Activated CD4-positive, alpha-beta T cell treated with anti-CD3 and anti-CD28 coated beads, Interleukin-2, amount 50 U/mL, for 1 hour (primary cell): ENCODE results near the gene OR51B4.
"Not testable (repeated sequence)": the region's sequence is repeated elsewhere in the genome, so short reads cannot be mapped to it uniquely, and the experiment has no call there.

ENCODE experiments used
- DNase-seq: peaks from one replicate; pipeline ENCODE4 v3.0.0-alpha.2; 2020

Gene OR51B4, protein sequence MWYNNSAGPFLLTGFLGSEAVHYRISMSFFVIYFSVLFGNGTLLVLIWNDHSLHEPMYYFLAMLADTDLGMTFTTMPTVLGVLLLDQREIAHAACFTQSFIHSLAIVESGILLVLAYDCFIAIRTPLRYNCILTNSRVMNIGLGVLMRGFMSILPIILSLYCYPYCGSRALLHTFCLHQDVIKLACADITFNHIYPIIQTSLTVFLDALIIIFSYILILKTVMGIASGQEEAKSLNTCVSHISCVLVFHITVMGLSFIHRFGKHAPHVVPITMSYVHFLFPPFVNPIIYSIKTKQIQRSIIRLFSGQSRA

DNA sequence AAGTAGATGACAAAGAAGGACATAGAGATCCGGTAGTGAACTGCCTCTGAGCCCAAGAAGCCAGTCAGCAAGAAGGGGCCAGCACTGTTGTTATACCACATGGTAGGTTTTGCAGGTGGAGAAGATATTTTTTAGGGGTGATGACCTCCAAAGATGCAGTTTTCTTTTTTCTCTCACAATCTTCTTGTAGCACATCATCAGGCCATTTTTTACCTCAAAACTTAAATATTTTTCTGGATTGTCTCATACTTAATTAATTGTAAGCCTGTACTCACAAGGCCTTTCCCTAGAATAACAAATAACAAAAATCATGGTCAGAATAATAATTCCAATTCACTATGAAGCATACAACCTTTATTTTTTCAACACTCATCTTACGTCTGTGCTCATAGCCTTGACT lies at the start of gene OR51B4:
Gene OR51B4 (minus strand): TSS at position 101 of the 400 bp plus-strand sequence. CDS start 0 bp downstream, at position 101.
- DNase-seq, result no peak

DNA sequence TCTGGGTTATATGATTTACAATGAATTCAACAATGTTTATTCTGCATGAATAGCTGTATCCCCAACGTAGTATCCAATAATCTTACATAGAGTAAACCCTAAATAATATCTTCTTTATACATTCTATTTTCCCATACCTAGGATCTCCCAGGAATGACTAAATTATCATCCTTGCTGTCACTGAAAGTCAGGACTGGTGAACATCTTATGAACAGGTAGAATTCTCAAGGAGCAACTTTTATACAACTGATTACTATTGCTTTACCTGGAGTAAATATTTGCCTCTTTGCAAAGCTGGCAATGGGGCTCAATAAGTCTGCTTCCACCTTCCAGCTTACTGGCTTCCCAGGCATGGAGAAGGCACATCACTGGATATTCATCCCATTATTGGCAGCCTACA lies 49.5 kb upstream of the OR51B4 start, which contains the start of gene OR51B6:
Gene OR51B6 (plus strand): TSS at position 301 of the 400 bp plus-strand sequence. CDS start 0 bp downstream, at position 301.
- DNase-seq, result no peak

DNA sequence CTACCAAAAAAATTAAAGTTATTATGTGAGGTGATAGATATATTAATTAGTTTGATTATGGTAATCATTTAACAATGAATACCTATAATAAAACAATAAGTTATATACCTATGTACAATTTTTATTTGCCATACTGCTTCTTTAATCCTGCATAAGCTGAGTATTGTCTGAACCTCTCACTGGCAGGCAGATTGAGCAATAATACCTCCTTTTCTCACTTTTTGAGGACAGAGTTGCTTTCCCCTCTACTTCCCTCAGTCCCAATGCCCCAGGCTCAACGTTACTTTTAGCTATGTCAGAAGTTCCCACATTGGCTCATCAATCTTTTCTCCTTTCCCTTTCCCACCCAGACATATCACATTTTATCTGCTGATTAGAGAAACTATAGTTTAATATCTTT lies 47.8 kb upstream of the OR51B4 start:
- DNase-seq, result no peak

DNA sequence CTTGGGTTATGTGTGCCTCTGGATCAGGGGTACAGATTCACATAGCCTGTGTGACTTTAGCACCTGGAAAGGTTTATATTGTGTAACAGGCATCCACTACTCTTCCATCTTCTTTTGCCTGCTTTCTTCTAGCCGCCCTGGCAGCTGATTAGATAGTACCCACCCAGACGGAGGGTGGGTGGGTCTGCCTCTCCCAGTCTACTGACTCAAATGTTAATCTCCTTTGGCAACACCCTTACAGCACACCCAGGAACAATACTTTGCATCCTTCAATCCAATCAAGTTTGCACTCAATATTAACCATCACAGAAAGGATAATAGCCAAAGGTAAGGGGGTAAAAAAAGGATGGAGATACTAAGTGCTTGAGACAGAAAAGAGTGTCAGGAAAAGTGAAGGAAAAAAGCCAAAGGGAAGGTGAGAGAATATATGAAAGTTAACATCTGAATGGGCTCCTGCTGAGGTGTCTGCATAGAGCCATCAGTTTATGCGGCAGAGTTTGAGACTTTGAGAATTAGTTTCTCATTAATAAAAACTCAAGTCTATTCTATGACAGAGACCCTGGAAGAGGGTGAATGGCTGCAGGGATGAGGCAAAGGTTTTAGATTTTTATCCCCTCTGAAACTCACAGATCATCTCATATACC lies 46.9 kb upstream of the OR51B4 start:
- DNase-seq, result no peak

DNA sequence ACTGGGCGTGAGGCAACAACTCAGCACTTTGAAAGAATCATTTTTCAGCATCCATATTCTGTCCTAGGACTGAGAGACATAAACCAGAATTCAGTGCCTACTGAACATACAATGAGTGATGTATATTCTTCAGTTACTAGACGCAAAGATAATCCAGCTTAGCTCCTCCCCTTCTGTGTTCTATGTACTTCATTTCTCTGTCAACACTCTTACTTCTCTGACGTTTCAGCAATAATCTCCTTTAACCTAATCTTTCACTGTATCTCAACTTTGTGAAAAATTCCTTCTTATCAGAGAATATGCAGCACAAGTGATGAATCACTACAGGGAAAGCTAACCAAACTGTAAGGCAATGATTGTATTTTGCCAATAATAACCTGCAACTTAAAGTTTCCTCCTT lies 44.1 kb upstream of the OR51B4 start:
- DNase-seq, result no peak

DNA sequence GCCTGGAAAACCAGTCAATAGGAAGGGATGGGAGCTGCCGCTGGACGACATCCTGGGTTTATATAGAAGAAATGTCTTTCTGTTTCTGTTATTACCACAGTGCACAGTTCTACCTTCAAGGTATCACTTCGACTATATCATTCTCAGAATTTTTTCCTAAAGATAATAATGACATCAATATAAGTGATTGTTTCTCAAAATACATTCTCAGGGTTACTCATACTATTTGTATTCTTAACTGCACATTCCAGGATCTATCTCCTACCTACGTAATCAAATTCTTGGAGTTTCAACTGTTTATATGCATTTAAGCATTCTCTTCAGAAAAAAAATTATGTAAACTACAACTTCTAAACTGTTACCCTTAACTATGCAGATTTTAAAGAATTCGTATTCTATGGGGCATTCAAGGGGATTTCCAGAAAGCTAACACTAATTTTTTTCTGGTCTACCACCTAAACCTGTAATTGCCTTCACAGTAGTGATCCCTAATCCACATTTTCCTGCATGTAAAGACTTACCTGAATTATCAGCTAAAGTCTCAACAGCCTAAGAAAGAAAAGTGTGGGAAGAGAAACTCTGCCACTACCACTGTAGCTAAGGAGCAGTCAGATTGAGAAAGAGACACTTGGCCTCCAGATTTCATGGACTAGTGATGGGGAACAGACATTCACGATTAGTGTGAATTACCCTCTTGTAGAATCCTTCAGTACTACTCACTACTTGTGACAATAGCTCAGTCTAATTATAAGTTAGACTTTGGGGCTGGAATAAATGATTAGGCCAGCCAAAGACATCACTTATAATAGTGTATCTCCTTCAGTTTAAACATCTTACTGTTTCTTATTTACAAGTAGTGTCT lies 42.0 kb upstream of the OR51B4 start, which contains the start of gene OR51B5:
Gene OR51B5 (minus strand): TSS at position 51 of the 862 bp plus-strand sequence. CDS start 0 bp downstream, at position 51.
- DNase-seq, result no peak

DNA sequence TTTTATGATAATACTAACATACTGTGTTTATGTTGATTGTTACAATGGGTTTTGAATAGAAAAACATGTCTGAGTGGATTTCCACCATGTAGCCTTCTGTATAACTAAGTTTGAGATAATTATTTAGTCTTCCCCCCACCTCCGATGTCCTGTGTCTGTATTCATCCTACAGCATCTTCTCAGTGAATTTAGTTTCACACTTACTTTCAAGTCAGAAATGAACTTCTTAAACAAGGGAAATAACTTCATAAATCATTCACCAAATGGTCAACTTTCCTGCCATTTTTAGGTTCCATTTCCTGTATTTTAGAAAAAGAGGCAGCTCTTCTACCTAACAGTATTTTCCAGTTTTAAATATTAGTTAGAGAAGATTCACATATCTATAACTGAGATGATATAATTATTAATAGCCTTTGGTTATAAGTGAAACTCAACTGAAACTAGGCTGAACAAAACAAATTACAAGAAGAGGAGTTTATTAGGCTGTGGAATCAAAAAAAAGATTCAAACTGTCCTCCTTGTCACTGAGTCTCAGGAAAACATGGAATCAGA lies 38.1 kb upstream of the OR51B4 start:
- no peak for DNase-seq

DNA sequence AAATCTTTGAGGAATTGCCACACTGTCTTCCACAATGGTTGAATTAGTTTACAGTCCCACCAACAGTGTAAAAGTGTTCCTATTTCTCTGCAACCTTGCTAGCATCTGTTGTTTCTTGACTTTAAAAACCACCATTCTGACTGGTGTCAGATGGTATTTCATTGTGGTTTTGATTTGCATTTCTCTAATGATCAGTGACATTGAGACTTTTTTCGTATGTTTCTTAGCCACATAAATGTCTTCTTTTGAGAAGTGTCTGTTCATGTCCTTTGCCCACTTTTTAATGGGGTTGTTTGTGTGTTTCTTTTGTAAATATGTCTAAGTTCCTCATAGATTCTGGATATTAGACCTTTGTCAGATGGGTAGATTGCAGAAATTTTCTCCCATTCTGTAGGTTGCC lies 35.5 kb upstream of the OR51B4 start:
- not testable (repeated sequence) for DNase-seq

DNA sequence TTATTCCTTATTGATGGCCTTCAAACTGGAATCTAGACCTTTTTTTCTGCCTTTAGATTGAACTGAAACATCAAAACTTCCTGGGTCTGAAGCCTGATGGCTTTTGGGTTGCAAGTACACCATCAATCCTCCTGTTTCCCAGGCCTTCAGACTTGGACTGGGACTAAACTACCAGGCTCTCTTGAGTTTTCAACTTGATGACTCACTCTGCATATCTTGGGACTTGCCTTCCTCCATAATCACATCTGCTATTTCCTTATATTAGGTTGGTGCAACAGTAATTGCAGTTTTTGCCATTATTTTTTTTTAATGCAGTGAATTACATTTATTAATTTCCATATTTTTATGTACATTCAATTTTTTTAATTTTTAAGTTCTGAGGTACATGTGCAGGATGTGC lies 34.6 kb upstream of the OR51B4 start:
- DNase-seq, result no peak

DNA sequence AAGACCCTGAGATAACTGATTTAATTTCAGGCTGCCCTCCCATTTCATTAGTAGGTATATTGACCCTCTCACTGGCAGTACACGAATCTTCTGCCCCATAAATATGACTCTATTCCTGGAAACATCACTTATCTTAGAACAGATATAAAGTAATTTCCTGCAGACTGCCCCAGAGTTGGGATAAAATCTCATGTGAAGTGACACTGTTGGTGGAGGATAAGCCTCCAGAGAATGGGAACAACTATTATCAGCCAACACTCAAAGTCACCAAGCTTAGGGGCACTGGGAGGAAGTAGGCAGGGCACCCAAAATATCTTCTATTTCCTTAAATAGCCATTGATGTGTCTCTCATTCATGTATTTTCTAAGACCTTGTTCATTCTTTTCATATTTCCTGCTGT lies 33.4 kb upstream of the OR51B4 start:
- no peak for DNase-seq

DNA sequence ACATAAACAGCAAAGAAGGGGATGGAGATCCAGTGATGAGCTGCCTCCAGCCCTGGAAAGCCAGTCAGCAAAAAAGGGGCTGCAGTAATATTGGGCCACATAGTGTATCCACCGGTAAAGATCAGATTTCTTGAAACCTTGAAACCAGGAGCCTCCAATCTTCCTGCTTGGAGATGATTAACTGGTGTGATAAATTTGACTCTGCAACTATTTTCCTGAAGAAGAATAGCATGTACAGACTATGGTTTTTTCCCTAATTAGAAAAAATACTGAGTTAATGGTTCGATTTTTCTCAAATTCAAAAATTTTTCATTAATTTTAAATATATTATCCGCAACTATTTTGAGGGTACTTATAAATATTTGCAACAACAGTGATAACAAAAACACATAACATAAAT lies 22.5 kb upstream of the OR51B4 start, which contains the start of gene OR51B2:
Gene OR51B2 (minus strand): TSS at position 101 of the 400 bp plus-strand sequence. CDS start 0 bp downstream, at position 101.
- no peak for DNase-seq

DNA sequence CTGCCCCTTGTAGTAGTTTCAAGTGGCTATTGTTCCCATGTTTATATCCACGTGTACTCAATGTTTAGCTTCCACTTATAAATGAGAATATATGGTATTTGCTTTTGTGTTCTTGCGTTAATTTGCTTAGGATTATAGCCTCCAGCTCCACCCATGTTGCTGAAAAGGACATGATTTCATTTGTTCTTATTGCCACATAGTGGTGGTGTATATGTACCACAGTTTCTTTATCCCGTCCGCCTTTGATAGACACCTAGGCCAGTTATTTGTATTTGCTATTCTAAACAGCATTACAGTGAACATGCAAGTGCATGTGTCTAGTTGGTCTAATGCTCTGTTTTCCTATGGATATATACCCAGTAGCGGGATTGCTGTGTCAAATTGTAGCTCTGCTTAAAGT lies 15.5 kb upstream of the OR51B4 start:
- no peak for DNase-seq

DNA sequence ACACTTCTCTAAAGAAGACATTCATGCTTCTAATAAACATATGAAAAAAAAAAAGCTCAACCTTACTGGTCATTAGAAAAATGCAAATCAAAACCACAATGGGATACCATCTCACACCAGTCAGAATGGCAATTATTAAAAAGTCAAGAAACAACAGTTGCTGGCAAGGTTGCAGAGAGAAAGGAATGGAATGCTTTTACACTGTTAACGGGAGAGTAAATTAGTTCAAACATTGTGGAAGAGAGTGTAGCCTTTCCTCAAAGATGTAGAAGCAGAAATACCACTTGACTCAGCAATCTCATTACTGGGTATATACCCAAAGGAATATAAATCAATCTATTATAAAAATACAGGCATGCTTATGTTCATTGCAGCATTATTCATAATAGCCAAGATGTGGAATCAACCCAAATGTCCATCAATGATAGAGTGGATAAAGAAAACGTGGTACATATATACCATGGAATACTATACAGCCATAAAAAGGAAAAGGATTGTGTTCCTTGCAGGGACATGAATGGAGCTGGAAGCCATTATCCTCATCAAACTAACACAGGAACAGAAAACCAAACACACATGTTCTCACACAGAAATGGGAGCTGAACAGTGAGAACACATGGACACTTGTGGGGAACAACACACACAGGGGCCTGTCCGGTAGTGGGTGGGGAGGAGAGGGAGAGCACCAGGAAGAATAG lies 11.7 kb upstream of the OR51B4 start:
- DNase-seq, result not testable (repeated sequence)

DNA sequence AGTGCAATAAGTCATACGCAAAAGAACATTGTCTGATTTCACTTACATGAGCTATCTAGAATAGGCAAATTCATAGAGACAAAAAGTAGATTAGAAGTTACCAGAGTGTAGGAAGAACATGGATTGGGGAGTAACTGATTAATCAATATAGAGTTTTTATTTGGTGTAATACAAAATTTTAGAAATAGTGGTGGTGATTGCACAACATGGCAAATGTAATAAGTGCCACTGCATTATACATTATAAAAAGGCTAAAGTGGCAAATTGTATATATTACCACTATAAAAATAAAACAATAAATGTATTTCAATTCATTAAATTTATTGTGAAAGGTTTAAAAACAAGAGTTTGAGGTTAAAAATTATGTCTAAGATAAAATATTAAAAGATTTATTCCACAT lies 8.7 kb upstream of the OR51B4 start:
- no peak for DNase-seq

DNA sequence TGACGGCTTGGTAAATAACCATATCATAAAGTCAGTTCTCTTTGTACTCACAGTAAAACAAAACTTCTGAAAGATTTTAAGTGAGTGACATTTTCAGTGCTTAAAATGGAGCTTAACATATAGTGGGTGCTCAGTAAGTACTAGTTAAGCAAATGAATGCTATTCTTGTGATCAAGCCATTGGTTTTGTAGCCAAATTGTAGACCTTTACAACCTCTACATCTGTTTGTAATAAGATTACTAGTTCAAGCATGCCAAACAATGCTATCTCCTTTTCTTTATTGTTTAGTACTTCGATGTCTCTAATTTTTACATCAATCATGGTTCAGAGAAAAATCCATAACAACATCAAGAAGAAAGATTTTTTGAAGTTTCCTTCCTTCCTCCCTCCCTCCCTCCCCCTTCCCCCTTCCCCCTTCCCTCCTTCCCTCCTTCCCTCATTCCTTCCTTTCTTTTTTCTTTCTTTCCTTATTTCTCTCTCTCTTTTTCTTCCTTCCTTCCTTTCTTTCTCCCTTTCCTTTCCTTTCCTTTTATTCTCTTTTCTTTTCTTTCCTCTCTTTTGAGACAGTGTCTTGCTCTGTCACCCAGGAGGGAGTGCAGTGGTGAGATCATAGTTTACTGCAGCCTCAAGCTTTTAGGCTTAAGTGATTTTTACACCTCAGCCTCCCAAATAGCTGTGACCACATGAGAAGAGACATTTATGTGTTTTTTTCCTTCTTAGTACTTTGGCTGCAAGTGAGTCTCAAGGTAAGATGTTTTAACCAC lies 5.7 kb upstream of the OR51B4 start:
- DNase-seq, result no peak

DNA sequence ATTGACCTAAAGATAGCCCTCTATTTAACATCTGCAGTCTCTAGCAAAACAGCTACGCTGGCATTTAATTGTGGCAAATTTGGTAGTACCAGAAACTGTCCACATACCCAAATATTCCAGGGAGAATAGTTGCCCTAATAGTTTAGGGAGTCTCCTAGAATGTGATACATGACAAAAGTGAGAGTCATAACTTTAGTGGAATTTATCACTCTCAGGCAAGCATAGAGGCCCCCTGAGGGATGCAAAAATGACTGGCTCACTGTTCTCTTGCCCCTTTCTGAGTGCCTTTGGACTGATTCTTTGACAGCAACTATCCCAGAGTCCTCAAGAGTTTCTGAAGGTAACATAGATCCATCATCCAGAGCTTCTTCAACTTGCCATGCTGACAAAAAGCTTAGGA lies 2.3 kb upstream of the OR51B4 start:
- DNase-seq, result no peak

DNA sequence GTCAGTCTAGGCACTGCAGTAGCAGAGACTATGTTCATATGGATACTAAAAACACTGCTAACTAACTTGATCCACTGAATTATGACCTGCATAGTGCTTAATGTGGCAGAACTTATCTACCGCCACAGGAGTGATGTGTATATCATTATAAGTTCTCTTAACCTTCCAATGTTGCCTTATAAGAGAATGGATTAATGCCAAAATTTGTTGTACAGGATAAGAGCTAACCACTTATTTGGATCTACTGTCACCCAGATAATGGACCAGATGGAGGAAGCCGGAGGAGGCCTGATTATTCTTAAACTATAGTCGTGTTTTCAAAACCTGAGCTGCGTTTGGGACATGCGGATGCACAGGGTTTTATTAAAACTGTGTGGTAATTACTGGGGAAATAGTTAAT lies 1.9 kb upstream of the OR51B4 start:
- DNase-seq, result no peak

DNA sequence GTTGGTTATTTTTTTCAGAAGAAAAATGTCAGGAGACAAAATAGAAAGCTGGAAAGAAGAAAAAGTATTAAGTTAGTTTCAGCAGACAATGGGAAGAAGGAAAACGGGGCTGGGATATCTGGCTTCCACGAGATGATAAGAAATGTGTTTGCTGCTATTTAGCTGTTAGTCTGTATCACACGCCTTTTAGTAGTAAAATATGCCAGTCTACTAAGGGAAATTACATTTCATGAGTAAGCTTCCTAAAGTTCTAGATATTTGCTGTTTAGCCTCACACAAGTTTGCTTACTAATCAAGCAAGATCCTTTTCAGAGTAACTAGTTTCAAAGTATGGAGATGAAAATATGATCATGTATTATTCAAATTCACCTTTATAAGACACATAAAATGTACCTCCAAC lies 1.5 kb downstream of the OR51B4 start:
- no peak for DNase-seq

DNA sequence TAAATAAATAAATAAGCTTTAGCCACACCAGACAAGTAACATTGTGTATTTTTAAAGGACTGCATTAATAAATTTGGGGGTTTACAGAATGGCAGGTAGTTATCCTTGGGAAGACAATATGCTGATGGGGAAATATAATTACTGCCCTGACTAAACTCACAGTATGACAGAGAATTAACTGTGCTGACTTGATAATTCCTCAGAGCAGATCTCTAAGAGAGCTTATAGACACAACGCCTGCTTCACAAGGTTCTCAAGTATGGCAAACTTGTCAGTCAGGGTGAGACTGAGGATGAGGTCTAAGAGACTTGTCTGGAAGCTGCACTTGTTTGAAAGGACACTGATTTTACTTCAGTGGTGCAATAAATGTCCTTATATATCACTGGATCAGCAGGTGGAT lies 3.3 kb downstream of the OR51B4 start:
- no peak for DNase-seq

DNA sequence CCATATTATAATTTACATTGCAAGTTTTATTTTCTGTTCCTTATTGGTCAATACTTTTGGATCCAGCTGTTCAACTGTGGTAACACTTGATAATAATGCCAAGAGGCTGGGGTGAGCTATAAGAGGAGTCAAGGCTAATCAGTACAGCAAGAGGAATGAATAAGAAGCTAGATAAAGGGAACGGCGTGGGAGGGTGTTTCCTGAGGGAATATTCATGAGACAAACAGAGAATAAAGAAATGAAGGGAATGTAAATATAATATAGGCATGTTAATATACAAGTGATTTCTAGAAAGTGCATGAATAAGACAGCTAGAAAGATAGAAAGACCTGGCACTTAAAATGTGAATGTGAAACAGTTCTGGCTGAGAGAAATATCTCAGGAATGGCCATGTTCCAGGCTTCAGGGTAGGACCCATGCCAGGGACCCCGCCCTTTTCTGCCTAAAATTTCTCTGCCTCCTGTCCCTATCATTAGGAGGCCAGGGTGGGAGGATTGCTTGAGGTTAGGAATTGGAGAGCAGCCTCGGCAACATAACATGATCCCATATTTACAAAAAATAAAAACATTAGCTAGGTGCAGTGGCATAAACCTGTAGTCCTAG lies 3.9 kb downstream of the OR51B4 start:
- no peak for DNase-seq

DNA sequence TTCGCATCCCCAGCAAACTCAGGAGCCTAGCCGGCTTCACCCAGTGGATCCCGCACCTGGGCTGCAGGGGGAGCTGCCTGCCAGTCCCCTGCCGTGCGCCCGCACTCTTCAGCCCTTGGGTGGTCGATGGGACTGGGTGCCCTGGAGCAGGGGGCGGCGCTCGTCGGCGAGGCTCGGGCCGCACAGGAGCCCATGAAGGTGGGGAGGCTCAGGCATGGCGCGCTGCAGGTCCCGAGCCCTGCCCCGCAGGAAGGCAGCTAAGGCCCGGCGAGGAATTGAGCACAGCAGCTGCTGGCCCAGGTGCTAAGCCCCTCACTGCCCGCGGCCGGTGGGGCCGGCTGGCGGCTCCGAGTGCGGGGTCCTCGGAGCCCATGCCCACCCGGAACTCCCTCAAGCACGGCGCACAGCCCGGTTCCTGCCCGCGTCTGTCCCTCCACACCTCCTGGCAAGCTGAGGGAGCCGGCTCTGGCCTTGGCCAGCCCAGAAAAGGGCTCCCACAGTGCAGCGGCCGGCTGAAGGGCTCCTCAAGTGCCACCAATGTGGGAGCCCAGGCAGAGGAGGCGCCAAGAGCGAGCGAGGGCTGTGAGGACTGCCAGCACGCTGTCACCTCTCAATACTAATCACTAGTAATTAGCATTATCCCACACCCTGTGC lies 7.3 kb downstream of the OR51B4 start:
- DNase-seq, result not testable (repeated sequence)
